WI38 (cell line): Measurements from ENCODE around the gene TMCO4.

ENCODE experiments used
- H3K4me3 ChIP-seq: 2 replicates; pipeline ENCODE4 v1.5.1; 2011; ENCODE audit warnings: low read depth, mild to moderate bottlenecking, control low read depth, low read length
- TF ChIP-seq, protein P1 (sequence below): IDR thresholded peaks from 2 replicates; pipeline ENCODE4 v1.5.1; 2012; ENCODE audit warnings: low read depth, mild to moderate bottlenecking, control low read depth, low read length

TMCO4 gene

GRCh38 chr1:19730232-19730631 lies 69.5 kb downstream of the TMCO4 start:
- H3K4me3 ChIP-seq: no peak overlapping the region
- TF ChIP-seq, protein P1, sequence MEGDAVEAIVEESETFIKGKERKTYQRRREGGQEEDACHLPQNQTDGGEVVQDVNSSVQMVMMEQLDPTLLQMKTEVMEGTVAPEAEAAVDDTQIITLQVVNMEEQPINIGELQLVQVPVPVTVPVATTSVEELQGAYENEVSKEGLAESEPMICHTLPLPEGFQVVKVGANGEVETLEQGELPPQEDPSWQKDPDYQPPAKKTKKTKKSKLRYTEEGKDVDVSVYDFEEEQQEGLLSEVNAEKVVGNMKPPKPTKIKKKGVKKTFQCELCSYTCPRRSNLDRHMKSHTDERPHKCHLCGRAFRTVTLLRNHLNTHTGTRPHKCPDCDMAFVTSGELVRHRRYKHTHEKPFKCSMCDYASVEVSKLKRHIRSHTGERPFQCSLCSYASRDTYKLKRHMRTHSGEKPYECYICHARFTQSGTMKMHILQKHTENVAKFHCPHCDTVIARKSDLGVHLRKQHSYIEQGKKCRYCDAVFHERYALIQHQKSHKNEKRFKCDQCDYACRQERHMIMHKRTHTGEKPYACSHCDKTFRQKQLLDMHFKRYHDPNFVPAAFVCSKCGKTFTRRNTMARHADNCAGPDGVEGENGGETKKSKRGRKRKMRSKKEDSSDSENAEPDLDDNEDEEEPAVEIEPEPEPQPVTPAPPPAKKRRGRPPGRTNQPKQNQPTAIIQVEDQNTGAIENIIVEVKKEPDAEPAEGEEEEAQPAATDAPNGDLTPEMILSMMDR: no peak

DNA sequence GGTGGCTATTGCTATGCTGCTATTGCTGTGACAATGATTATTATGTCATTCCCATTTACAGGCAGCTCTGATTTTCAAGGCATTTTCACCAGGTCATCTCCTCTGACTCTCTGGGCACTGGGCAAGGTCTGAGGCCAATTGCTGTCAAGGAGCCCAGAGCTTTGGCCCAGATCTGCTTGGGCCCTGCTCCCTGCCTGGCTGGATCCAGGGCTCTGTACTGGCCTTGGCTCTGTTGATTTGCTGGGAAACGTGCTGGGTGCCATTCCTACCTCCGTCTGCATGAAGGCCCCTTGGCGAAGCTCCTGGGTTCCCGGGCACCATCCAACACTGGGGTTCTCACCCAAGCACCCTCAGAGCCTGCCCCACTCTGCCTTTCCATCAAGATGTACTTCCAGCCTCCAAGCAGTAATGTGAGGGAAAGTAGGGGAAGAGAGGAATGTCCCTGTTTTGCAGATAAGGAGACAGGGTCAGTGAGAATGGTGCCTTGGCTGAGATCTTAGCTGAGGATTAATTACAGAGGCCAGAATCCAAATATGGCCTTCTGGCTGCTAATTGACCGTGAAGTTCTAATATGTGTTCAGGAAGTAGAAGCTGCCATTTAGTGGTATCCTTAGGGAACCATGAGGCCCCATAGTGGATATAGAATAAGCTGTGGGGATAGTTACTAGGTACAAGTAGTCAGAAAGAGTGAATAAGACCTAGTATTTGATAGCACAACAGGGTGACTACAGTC lies 71.1 kb downstream of the TMCO4 start:
- H3K4me3 ChIP-seq: no peak overlapping the region
- TF ChIP-seq, protein P1: no peak

- TF ChIP-seq, protein P1: no peak
- H3K4me3 ChIP-seq: no peak overlapping the region
These were observed 74.1 kb downstream of the TMCO4 start for GRCh38 chr1:19725606-19726005.

DNA sequence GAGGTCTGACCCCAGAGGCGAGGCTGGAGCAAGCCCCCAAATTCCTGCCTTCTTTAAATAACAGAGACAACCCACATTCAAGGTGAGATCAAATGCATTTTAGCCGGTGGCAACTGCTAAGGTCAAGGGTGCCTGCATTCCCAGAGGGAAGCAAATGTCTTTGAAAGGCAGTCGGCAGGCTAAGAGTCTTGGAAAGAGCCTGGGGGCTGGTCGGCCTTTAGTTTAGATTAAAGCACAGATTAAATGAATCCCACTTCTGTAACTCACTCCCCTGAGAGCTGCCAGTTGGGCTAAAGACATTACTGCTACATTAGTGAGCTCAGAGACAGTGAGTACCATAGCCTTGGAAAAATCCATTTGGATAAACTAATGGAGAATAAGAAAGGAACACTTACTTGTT lies 75.8 kb downstream of the TMCO4 start:
- TF ChIP-seq, protein P1: no peak
- H3K4me3 ChIP-seq: no peak overlapping the region

DNA sequence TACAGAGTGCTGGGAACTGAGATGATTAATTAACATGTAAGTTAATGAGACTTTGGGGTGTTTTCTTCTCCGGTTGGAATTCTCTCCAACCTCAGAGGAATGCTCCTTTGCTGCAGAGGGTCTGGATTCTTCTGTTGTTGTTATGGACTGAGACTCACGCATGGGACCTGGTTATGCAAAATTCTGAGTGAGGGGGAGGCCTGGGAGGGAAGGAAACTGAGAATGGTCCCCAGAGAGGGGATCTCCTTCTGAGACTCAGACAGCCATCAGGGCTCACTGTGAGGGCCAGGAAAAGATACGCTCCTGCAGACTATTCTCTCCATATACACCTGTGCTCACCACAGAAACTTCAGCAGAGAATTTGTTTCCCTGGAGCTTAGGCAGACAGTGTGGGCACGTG lies 78.7 kb downstream of the TMCO4 start:
- TF ChIP-seq, protein P1: no peak
- H3K4me3 ChIP-seq: no peak overlapping the region

GRCh38 chr1:19720174-19720573 lies 79.5 kb downstream of the TMCO4 start:
- no peak overlapping the region for H3K4me3 ChIP-seq
- TF ChIP-seq, protein P1: no peak

DNA sequence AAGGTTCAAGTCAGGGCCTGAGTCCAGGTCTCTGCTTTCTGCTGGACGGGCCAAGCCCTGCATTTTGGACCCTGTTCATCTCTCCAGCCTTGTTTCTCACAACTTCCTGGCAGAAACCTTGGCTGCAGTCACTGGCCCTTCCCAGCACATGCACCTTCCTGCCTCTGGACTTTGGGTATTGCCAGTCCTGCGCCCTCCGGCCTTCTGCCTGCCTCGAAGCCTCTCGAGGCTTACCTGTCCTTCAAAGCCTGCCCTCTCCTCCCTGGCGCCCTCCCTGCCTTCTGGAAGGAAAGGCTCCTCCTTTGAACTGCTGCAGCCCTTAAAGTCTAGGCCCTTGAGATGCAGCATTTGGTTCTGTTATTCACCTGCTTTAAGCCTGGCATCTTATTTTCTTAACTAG lies 82.2 kb downstream of the TMCO4 start:
- TF ChIP-seq, protein P1: no peak
- H3K4me3 ChIP-seq: no peak overlapping the region
